Kidney epithelial cell (primary cell): Measurements from ENCODE around the gene CD4. TPM values are rescaled to one million over a fixed set of nuclear protein-coding genes. Genes with fewer than 3 reads are reported as not detected.
A peak's percentile ranks its signal among the peaks of the same experiment; 100 is the strongest.
"Not testable (repeated sequence)": the region's sequence is repeated elsewhere in the genome, so short reads cannot be mapped to it uniquely, and the experiment has no call there.

Experiments used
- DNase-seq: peaks from one replicate; pipeline ENCODE4 v3.0.0-alpha.2; 2010; ENCODE audit warnings: low read depth
- H3K27me3 ChIP-seq: 2 replicates; pipeline ENCODE4 v1.6.0; 2011; ENCODE audit warnings: low read length; ENCODE audit not compliant: control insufficient read depth, insufficient read depth
- H3K36me3 ChIP-seq: 2 replicates; pipeline ENCODE4 v1.5.1; 2011; ENCODE audit warnings: low read length; ENCODE audit not compliant: control insufficient read depth, insufficient read depth
- H3K4me3 ChIP-seq: 2 replicates; pipeline ENCODE4 v1.5.1; 2011; ENCODE audit warnings: low read depth, mild to moderate bottlenecking, control low read depth, low read length
- total RNA-seq: library from RNA; depleted of rRNA; stranded (reverse); fragments of >200 nt; gene quantifications from 2 replicates; pipeline ENCODE4 v1.2.3, GENCODE V29; 2015
- TF ChIP-seq, protein P1 (sequence below): IDR thresholded peaks from 2 replicates; pipeline ENCODE4 v1.5.1; 2011; ENCODE audit warnings: mild to moderate bottlenecking, moderate library complexity, low read length, control low read depth, inconsistent platforms; ENCODE audit not compliant: insufficient read depth, poor library complexity, severe bottlenecking

CD4 gene
- total RNA-seq, 1 donor from 2014 or later: 0.08 TPM

GRCh38 chr12:6868211-6869048, 79.1 kb downstream of the CD4 start:
- TF ChIP-seq, protein P1, sequence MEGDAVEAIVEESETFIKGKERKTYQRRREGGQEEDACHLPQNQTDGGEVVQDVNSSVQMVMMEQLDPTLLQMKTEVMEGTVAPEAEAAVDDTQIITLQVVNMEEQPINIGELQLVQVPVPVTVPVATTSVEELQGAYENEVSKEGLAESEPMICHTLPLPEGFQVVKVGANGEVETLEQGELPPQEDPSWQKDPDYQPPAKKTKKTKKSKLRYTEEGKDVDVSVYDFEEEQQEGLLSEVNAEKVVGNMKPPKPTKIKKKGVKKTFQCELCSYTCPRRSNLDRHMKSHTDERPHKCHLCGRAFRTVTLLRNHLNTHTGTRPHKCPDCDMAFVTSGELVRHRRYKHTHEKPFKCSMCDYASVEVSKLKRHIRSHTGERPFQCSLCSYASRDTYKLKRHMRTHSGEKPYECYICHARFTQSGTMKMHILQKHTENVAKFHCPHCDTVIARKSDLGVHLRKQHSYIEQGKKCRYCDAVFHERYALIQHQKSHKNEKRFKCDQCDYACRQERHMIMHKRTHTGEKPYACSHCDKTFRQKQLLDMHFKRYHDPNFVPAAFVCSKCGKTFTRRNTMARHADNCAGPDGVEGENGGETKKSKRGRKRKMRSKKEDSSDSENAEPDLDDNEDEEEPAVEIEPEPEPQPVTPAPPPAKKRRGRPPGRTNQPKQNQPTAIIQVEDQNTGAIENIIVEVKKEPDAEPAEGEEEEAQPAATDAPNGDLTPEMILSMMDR: peak; percentile 12
- H3K27me3 ChIP-seq: no peaks in the 10 kb centered on the region
- DNase-seq: no peak
- peaks cover 11% of the 10 kb centered on the region for H3K36me3 ChIP-seq
- H3K4me3 ChIP-seq: peak overlapping the region; percentile 96

GRCh38 chr12:6869049-6870021, 80.0 kb downstream of the CD4 start:
- Histone ChIP-seq H3K4me3 (peak overlapping the region; percentile 96), H3K36me3 (peaks cover 11% of the 10 kb centered on the region), H3K27me3 (no peaks in the 10 kb centered on the region)
- TF ChIP-seq, protein P1: peak; percentile 88
- no peak for DNase-seq

- H3K36me3 ChIP-seq, H3K4me3 ChIP-seq, DNase-seq, H3K27me3 ChIP-seq: not testable (repeated sequence)
Measured at GRCh38 chr12:6870304-6870703, 81.0 kb downstream of the CD4 start.

Other genes starting within 250 kb of the CD4 start
- 9.9 and 12.4 TPM in 2 replicates for gene IFFO1, start 233.5 kb upstream of the CD4 start, total RNA-seq
- 52.4 and 62.2 TPM in 2 replicates for gene NOP2, start 221.2 kb upstream of the CD4 start, total RNA-seq
- gene CHD4, start 182.1 kb upstream of the CD4 start, total RNA-seq: 276 and 287 TPM in 2 replicates
- gene LPAR5, start 153.6 kb upstream of the CD4 start, total RNA-seq: 3.8 and 5.2 TPM in 2 replicates
- 0.75 and 0.89 TPM in 2 replicates for gene ACRBP, start 142.1 kb upstream of the CD4 start, total RNA-seq
- gene ING4, start 126.4 kb upstream of the CD4 start, total RNA-seq: 31.8 and 34.1 TPM in 2 replicates
- 34.0 and 36.6 TPM in 2 replicates for gene ZNF384, start 100.2 kb upstream of the CD4 start, total RNA-seq
- gene PIANP, start 88.7 kb upstream of the CD4 start, total RNA-seq: 0.07 and 0.13 TPM in 2 replicates
- gene COPS7A, start 65.5 kb upstream of the CD4 start, total RNA-seq: 65.2 and 69.1 TPM in 2 replicates
- 190 and 216 TPM in 2 replicates for gene MLF2, start 36.4 kb upstream of the CD4 start, total RNA-seq
- gene PTMS, start 23.2 kb upstream of the CD4 start, total RNA-seq: 169 and 193 TPM in 2 replicates
- not detected in 2 replicates for gene LAG3, start 17.0 kb upstream of the CD4 start, total RNA-seq
- 0.21 and 0.75 TPM in 2 replicates for gene GPR162, start 32.3 kb downstream of the CD4 start, total RNA-seq
- 21.8 and 27.7 TPM in 2 replicates for gene P3H3, start 38.9 kb downstream of the CD4 start, total RNA-seq
- 0.34 and 0.38 TPM in 2 replicates for gene GNB3, start 51.4 kb downstream of the CD4 start, total RNA-seq
- 5.8 and 8.3 TPM in 2 replicates for gene CDCA3, start 61.8 kb downstream of the CD4 start, total RNA-seq
- 70.1 and 77.2 TPM in 2 replicates for gene USP5, start 62.6 kb downstream of the CD4 start, total RNA-seq
- gene TPI1, start 78.0 kb downstream of the CD4 start, total RNA-seq: 499 and 519 TPM in 2 replicates
- gene SPSB2, start 83.8 kb downstream of the CD4 start, total RNA-seq: 10.1 and 11.9 TPM in 2 replicates
- gene LRRC23, start 115.3 kb downstream of the CD4 start, total RNA-seq: 11.6 and 12.8 TPM in 2 replicates
- gene ENO2, start 125.1 kb downstream of the CD4 start, total RNA-seq: 27.0 and 33.7 TPM in 2 replicates
- gene ATN1, start 138.4 kb downstream of the CD4 start, total RNA-seq: 32.7 and 38.6 TPM in 2 replicates
- gene RNU7-1, start 154.3 kb downstream of the CD4 start, total RNA-seq: not detected in 2 replicates
- 216 and 236 TPM in 2 replicates for gene C12orf57, start 154.5 kb downstream of the CD4 start, total RNA-seq
- gene PTPN6, start 161.8 kb downstream of the CD4 start, total RNA-seq: 17.0 and 31.3 TPM in 2 replicates
- 360 and 474 TPM in 2 replicates for gene PHB2, start 181.1 kb downstream of the CD4 start, total RNA-seq
- 32.4 and 33.3 TPM in 2 replicates for gene EMG1, start 181.4 kb downstream of the CD4 start, total RNA-seq
- gene LPCAT3, start 228.9 kb downstream of the CD4 start, total RNA-seq: 11.8 and 12.5 TPM in 2 replicates